Fibroblast of pulmonary artery (primary cell): Measurements from ENCODE around the gene MRAP2.

Source experiments
- DNase-seq: peaks from one replicate; pipeline ENCODE4 v3.0.0-alpha.2; 2010; ENCODE audit warnings: low read depth
- H3K4me3 ChIP-seq: replicated peaks from 2 replicates; pipeline ENCODE4 v1.5.1; 2011; ENCODE audit warnings: low read depth, mild to moderate bottlenecking, control low read depth, low read length, moderate library complexity
- CTCF ChIP-seq: IDR thresholded peaks from 2 replicates; pipeline ENCODE4 v1.5.1; 2011; ENCODE audit warnings: mild to moderate bottlenecking, control low read depth, low read length, inconsistent platforms; ENCODE audit errors: missing control alignments

Gene MRAP2

DNA sequence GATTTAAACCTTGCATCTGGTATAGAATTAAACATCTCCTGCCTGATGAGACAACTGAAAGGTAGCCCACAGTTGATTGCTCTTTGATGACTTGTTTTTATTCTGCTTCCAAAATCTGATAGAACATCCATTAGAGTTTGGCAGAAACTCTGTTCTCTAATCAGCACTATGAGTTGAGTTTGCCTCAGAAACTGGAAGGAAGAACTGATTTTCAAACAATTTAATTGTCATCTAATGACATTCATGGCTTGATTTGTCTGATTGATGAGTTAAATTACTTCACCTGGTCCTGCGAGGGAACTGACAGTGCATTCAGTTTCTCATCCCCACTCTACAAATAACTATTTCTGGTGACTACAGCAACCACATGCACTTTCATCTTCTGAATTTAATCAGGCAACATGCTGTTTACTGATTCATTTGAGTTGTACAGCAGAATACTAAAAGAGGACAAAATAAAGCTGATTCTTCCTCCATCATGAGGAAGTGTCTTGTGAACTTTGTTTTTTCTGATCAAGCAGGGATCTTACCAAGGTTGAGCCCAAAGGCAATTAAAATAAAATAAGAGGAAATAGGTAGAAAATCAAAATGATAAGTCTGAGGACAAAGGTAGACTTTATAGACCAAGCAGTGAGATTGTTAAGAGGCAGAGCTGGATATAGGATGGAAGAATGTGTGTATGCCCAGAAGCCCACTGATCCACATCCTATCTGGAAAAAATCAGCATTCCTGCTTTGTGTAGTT is 15.7 kb upstream of the MRAP2 start:
- no peak for TF ChIP-seq CTCF
- no peak overlapping the region for H3K4me3 ChIP-seq
- DNase-seq, result no peak

GRCh38 chr6:84018453-84019061 is 15.0 kb upstream of the MRAP2 start:
- DNase-seq, result no peak
- no peak for TF ChIP-seq CTCF
- no peak overlapping the region for H3K4me3 ChIP-seq

DNA sequence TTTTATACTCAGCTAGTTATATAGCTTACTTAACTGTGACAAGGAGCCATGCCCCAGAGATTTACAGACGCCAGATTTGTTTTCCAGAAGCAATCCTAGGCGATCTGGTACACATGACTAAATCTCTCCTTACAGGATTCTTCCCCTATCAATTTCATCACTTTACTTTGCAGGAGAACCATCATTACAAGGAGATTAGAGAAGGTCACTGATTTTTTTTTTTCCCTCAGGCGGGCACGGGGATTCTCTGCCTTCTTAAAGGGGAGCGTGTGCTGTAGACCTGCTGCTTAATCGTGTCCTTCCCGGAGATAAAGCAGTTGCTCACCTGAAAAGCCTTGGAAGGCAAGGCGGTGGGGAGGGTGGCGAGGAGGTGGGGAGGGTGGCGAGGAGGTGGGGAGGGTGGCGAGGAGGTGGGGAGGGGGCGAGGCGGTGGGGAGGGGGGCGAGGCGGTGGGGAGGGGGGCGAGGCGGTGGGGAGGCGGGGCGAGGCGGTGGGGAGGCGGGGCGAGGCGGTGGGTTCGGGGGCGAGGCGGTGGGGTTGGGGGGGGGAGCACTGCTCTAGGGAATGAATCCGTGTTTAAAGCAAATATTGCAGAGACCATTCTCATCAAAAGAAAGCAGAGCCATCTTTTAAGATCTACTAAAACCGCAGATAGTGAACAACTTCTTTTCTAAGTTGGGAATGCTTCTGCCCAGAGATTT is 14.3 kb upstream of the MRAP2 start:
- no peak overlapping the region for H3K4me3 ChIP-seq
- no peak for TF ChIP-seq CTCF
- no peak for DNase-seq

DNA sequence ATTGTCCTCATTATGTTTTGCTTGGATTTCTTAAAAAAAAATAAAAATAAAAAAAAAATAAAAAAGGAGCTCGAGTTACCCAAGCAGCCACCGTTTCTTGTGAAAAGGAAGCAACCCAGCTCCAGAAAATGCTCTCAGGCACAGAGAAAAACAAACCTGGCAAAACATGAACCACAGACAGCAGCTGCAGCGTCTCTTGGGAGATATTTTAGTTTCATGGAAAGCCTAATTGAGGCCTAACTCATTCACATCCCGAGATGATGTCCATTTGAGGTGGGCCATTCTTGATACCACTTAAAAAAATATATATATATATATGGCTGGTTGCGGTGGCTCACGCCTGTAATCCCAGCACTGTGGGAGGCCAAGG is 13.7 kb upstream of the MRAP2 start:
- no peak overlapping the region for H3K4me3 ChIP-seq
- no peak for TF ChIP-seq CTCF
- DNase-seq, result no peak

- no peak overlapping the region for H3K4me3 ChIP-seq
- DNase-seq, result no peak
- no peak for TF ChIP-seq CTCF
Measured at GRCh38 chr6:84021625-84022024, 11.9 kb upstream of the MRAP2 start.

- no peak for DNase-seq
- no peak for TF ChIP-seq CTCF
- H3K4me3 ChIP-seq, result no peak overlapping the region
Measured at GRCh38 chr6:84026721-84027164, 6.8 kb upstream of the MRAP2 start.
